Fibroblast of villous mesenchyme (primary cell): ENCODE results near the gene HS3ST3A1. TPM values are rescaled to one million over a fixed set of nuclear protein-coding genes. Genes with fewer than 3 reads are reported as not detected.

Experiments used
- DNase-seq: peaks from one replicate; pipeline ENCODE4 v3.0.0-alpha.2; 2010; ENCODE audit warnings: low read depth
- H3K4me3 ChIP-seq: 2 replicates; pipeline ENCODE4 v1.5.1; 2011; ENCODE audit warnings: low read depth, mild to moderate bottlenecking, low read length
- CTCF ChIP-seq: IDR thresholded peaks from 2 replicates; pipeline ENCODE4 v1.5.1; 2012; ENCODE audit warnings: low read depth, mild to moderate bottlenecking, low read length; ENCODE audit not compliant: insufficient read depth
- total RNA-seq: library from RNA; depleted of rRNA; stranded (reverse); fragments of >200 nt; gene quantifications from 2 replicates; pipeline ENCODE4 v1.2.3, GENCODE V29; 2012

Gene HS3ST3A1
- 13.8 and 15.5 TPM in 2 replicates for total RNA-seq

GRCh38 chr17:13601776-13602551 lies at the start of gene HS3ST3A1:
Gene HS3ST3A1, minus strand, starts transcription at chr17:13601929. Its CDS starts 800 bp downstream, at chr17:13601129.
- peak; percentile 89 for DNase-seq
- H3K4me3 ChIP-seq = peak within 1 kb of the TSS; percentile 81
- no peak for TF ChIP-seq CTCF

DNA sequence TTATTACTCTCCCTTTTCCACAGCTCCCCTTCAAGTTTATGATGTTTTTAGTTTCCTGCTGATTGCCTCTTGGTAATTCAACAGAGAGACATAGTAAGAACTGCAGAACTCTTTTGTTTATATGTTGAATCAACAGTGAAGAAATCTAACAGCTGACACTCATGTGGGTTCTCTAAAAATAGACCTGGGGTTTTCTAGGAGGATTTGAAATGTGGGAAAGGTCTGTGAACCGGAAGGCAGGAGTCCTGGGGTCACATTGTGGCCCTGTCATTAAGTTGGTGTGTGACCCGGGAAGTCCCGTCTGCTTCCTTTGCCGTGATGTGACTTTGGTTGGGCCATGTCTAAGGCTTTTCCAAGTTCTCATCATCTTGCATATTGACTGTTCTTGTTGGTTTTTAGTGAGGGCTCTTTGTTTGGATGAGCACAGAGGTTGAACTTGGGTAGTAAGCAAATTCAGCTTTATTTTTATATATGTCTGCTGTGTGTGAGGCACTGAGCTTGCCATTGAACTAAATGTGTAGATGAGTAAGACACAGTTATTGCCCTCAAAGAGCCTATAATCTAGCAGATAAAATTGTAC lies 48.5 kb upstream of the HS3ST3A1 start:
- H3K4me3 ChIP-seq = no peak overlapping the region
- peak; percentile 69 for DNase-seq
- TF ChIP-seq CTCF = no peak

GRCh38 chr17:13647543-13648021 lies 45.9 kb upstream of the HS3ST3A1 start:
- DNase-seq = peak; percentile 8
- no peak for TF ChIP-seq CTCF
- H3K4me3 ChIP-seq = no peak overlapping the region

DNA sequence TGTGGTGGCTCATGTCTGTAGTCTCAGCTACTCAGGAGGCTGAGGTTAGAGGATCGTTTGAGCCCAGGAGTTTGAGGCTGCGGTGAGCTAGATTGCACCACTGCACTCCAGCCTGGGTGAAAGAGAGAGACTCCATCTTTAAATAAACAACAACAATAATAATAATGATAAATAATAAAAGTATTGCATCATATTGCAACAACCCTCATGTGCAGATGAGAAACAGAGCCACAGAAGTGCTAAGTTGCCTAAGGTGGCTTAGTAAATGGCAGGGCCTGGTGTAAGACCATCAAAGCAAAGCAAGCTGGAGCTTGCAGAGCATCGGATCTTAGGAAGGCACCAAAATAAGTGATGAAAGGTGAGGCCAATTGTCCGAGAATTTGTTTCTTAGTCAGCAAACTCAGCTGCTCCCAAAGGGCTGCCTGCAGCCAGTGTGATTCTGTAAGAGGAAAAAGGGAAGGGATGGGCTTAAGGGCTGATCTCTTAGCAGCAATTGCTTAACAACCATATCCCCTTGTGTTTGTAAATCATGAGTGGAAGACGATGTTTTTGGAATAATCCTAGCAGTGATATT lies 45.3 kb upstream of the HS3ST3A1 start:
- TF ChIP-seq CTCF = no peak
- no peak for DNase-seq
- no peak overlapping the region for H3K4me3 ChIP-seq

DNA sequence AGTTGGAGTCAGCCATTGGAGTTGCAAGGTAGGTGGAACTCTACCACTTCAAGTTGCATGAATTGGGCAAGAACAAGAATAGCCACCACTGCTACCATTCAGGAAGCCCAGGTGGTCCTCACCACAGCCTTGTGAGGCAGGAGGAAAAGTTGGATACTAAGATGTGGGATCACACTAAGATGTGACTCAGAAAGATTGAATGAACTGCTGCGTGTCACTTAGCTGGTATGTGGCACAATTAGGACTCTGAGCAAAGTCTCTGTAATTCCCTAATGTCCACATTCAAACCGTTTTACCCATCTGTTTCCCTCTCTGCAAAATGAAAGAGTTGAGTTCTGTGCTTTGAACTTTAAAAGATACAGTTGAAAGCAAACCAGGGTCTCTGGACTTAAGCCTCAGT lies 44.7 kb upstream of the HS3ST3A1 start:
- no peak for TF ChIP-seq CTCF
- no peak overlapping the region for H3K4me3 ChIP-seq
- DNase-seq = no peak

DNA sequence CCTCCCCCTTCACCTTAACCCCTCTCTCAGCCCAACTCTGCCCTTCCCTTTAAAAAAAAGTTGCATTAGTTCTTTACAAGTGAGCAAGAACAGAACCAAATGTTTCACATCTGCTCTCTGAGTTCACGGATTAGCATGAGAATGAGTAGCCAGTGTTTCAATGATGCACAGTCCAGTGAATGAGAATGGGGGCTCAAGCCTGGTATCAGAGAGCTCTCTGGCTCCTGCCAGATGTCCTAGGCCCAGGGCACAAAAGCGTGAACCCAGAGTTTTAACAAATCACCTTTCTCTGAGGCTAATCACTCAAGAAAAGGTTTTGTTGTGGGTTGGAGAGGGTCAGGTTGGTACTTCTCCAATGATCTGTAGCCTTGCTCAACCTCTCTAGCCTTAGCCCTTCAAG lies 41.5 kb upstream of the HS3ST3A1 start:
- no peak for TF ChIP-seq CTCF
- no peak for DNase-seq
- H3K4me3 ChIP-seq = no peak overlapping the region
